ENCODE measurements around the gene GIT2. TPM values are rescaled to one million over a fixed set of nuclear protein-coding genes. Genes with fewer than 3 reads are reported as not detected.
"Not testable (repeated sequence)": the region's sequence is repeated elsewhere in the genome, so short reads cannot be mapped to it uniquely, and the experiment has no call there.

The GIT2 gene
- total and polyA plus RNA-seq, 4 donors = 9.3 to 78.0 (median 39.6) TPM

GRCh38 chr12:109993091-109993490 is 3.1 kb downstream of the GIT2 start:
- Histone ChIP-seq H3K27me3 (ENCODE audit: control insufficient read depth in 1 of 2, insufficient read depth in 2 of 2, low read length in 1 of 2) (no peaks in the 10 kb centered on the region), H3K4me3 (ENCODE audit: low read length in 2 of 2) (no peak overlapping the region), H3K27ac (ENCODE audit: low read depth in 1 of 2, low read length in 2 of 2) (no peak overlapping the region), H3K4me1 (ENCODE audit: control insufficient read depth in 1 of 2, insufficient read depth in 2 of 2, low read length in 2 of 2) (peaks cover 0 to 3% of the 10 kb centered on the region in 2 donors), H3K36me3 (ENCODE audit: control insufficient read depth in 1 of 2, insufficient read depth in 2 of 2, low read length in 1 of 2) (peaks cover 0 to 8% of the 10 kb centered on the region in 2 donors), H3K9me3 (ENCODE audit: control insufficient read depth, low read length) (no peaks in the 10 kb centered on the region)
- no peak for DNase-seq
- no peak for ATAC-seq (ENCODE audit: low FRiP score)
- intact Hi-C loops (cut with DNase I) = no loop called here
- 87 to 92% methylated on average over 2 of the region's 2 CpGs for WGBS, 2 donors

- H3K4me3 ChIP-seq (ENCODE audit: low read length in 2 of 2) = no peak overlapping the region
- intact Hi-C loops (cut with DNase I) = no loop called here
- no peak overlapping the region for H3K27ac ChIP-seq (ENCODE audit: low read depth in 1 of 2, low read length in 2 of 2)
- DNase-seq (no peak), ATAC-seq (ENCODE audit: low FRiP score) (no peak)
- no peaks in the 10 kb centered on the region for H3K27me3 ChIP-seq (ENCODE audit: control insufficient read depth in 1 of 2, insufficient read depth in 2 of 2, low read length in 1 of 2)
- peaks cover 0 to 3% of the 10 kb centered on the region in 2 donors for H3K4me1 ChIP-seq (ENCODE audit: control insufficient read depth in 1 of 2, insufficient read depth in 2 of 2, low read length in 2 of 2)
- H3K36me3 ChIP-seq (ENCODE audit: control insufficient read depth in 1 of 2, insufficient read depth in 2 of 2, low read length in 1 of 2) = peaks cover 0 to 8% of the 10 kb centered on the region in 2 donors
- WGBS, 2 donors = 90 to 95% methylated on average over 5 of the region's 5 CpGs
- no peaks in the 10 kb centered on the region for H3K9me3 ChIP-seq (ENCODE audit: control insufficient read depth, low read length)
These were observed 4.6 kb downstream of the GIT2 start for GRCh38 chr12:109991586-109991985.

- intact Hi-C loops (cut with DNase I) = no loop called here
- ATAC-seq (ENCODE audit: low FRiP score) (no peak), DNase-seq (no peak)
- no peak overlapping the region for H3K27ac ChIP-seq (ENCODE audit: low read depth in 1 of 2, low read length in 2 of 2)
- H3K36me3 ChIP-seq (ENCODE audit: control insufficient read depth in 1 of 2, insufficient read depth in 2 of 2, low read length in 1 of 2) = peaks cover 3 to 8% of the 10 kb centered on the region in 2 donors
- H3K27me3 ChIP-seq (ENCODE audit: control insufficient read depth in 1 of 2, insufficient read depth in 2 of 2, low read length in 1 of 2) = no peaks in the 10 kb centered on the region
- 63 to 73% methylated on average over 5 of the region's 5 CpGs for WGBS, 2 donors
- H3K4me3 ChIP-seq (ENCODE audit: low read length in 2 of 2) = no peak overlapping the region
- no peaks in the 10 kb centered on the region for H3K9me3 ChIP-seq (ENCODE audit: control insufficient read depth, low read length)
- H3K4me1 ChIP-seq (ENCODE audit: control insufficient read depth in 1 of 2, insufficient read depth in 2 of 2, low read length in 2 of 2) = no peaks in the 10 kb centered on the region
These were observed 6.8 kb downstream of the GIT2 start for GRCh38 chr12:109989380-109989779.

- ATAC-seq (ENCODE audit: low FRiP score) = no peak
- Histone ChIP-seq H3K4me1 (ENCODE audit: control insufficient read depth in 1 of 2, insufficient read depth in 2 of 2, low read length in 2 of 2) (no peaks in the 10 kb centered on the region), H3K27ac (ENCODE audit: low read depth in 1 of 2, low read length in 2 of 2) (no peak overlapping the region), H3K4me3 (ENCODE audit: low read length in 2 of 2) (no peak overlapping the region), H3K27me3 (ENCODE audit: control insufficient read depth in 1 of 2, insufficient read depth in 2 of 2, low read length in 1 of 2) (no peaks in the 10 kb centered on the region), H3K9me3 (ENCODE audit: control insufficient read depth, low read length) (no peaks in the 10 kb centered on the region), H3K36me3 (ENCODE audit: control insufficient read depth in 1 of 2, insufficient read depth in 2 of 2, low read length in 1 of 2) (peaks cover 3 to 8% of the 10 kb centered on the region in 2 donors)
- intact Hi-C loops (cut with DNase I) = no loop called here
- no peak for DNase-seq
- WGBS, 2 donors = 85 to 86% methylated on average over 8 of the region's 8 CpGs
These were observed 7.3 kb downstream of the GIT2 start for GRCh38 chr12:109988903-109989302.

- H3K27ac ChIP-seq (ENCODE audit: low read depth in 1 of 2, low read length in 2 of 2) = no peak overlapping the region
These were observed 7.9 kb downstream of the GIT2 start for GRCh38 chr12:109988274-109988673.

GRCh38 chr12:109987615-109988014 is 8.6 kb downstream of the GIT2 start:
- H3K9me3 ChIP-seq (ENCODE audit: control insufficient read depth, low read length) = no peaks in the 10 kb centered on the region
- H3K4me1 ChIP-seq (ENCODE audit: control insufficient read depth in 1 of 2, insufficient read depth in 2 of 2, low read length in 2 of 2) = no peaks in the 10 kb centered on the region
- H3K4me3 ChIP-seq (ENCODE audit: low read length in 2 of 2) = no peak overlapping the region
- intact Hi-C loops (cut with DNase I) = no loop called here
- ATAC-seq (ENCODE audit: low FRiP score) = no peak
- no peaks in the 10 kb centered on the region for H3K27me3 ChIP-seq (ENCODE audit: control insufficient read depth in 1 of 2, insufficient read depth in 2 of 2, low read length in 1 of 2)
- H3K36me3 ChIP-seq (ENCODE audit: control insufficient read depth in 1 of 2, insufficient read depth in 2 of 2, low read length in 1 of 2) = peaks cover 5 to 8% of the 10 kb centered on the region in 2 donors
- WGBS, 2 donors = 93 to 95% methylated on average over 8 of the region's 8 CpGs
- no peak for DNase-seq
- H3K27ac ChIP-seq (ENCODE audit: low read depth in 1 of 2, low read length in 2 of 2) = no peak overlapping the region

More at GRCh38 chr12:109988274-109988673, 7.9 kb downstream of the GIT2 start:
- no peak overlapping the region for H3K4me3 ChIP-seq (ENCODE audit: low read length in 2 of 2)
- WGBS, 2 donors = 83 to 86% methylated on average over 10 of the region's 10 CpGs
- DNase-seq (no peak), ATAC-seq (ENCODE audit: low FRiP score) (no peak)
- no peaks in the 10 kb centered on the region for H3K9me3 ChIP-seq (ENCODE audit: control insufficient read depth, low read length)
- H3K4me1 ChIP-seq (ENCODE audit: control insufficient read depth in 1 of 2, insufficient read depth in 2 of 2, low read length in 2 of 2) = no peaks in the 10 kb centered on the region
- H3K27me3 ChIP-seq (ENCODE audit: control insufficient read depth in 1 of 2, insufficient read depth in 2 of 2, low read length in 1 of 2) = no peaks in the 10 kb centered on the region
- intact Hi-C loops (cut with DNase I) = no loop called here
- peaks cover 5 to 8% of the 10 kb centered on the region in 2 donors for H3K36me3 ChIP-seq (ENCODE audit: control insufficient read depth in 1 of 2, insufficient read depth in 2 of 2, low read length in 1 of 2)

- DNase-seq; H3K36me3 ChIP-seq (ENCODE audit: control insufficient read depth in 1 of 2, insufficient read depth in 2 of 2, low read length in 1 of 2); H3K27ac ChIP-seq (ENCODE audit: low read depth in 1 of 2, low read length in 2 of 2); ATAC-seq (ENCODE audit: low FRiP score); H3K4me3 ChIP-seq (ENCODE audit: low read length in 2 of 2); H3K4me1 ChIP-seq (ENCODE audit: control insufficient read depth in 1 of 2, insufficient read depth in 2 of 2, low read length in 2 of 2); intact Hi-C loops (cut with DNase I); H3K27me3 ChIP-seq (ENCODE audit: control insufficient read depth in 1 of 2, insufficient read depth in 2 of 2, low read length in 1 of 2); H3K9me3 ChIP-seq (ENCODE audit: control insufficient read depth, low read length): not testable (repeated sequence)
- WGBS, 2 donors = 96 to 98% methylated on average over 16 of the region's 16 CpGs
These were observed 9.9 kb downstream of the GIT2 start for GRCh38 chr12:109986236-109986635.

GRCh38 chr12:109983432-109984142 is 12.6 kb downstream of the GIT2 start:
- ATAC-seq (ENCODE audit: low FRiP score) = no peak
- DNase-seq = no peak
- no peaks in the 10 kb centered on the region for H3K9me3 ChIP-seq (ENCODE audit: control insufficient read depth, low read length)
- H3K27ac ChIP-seq (ENCODE audit: low read depth in 1 of 2, low read length in 2 of 2) = no peak overlapping the region
- H3K4me3 ChIP-seq (ENCODE audit: low read length in 2 of 2) = no peak overlapping the region
- H3K4me1 ChIP-seq (ENCODE audit: control insufficient read depth in 1 of 2, insufficient read depth in 2 of 2, low read length in 2 of 2) = no peaks in the 10 kb centered on the region
- intact Hi-C loops (cut with DNase I) = no loop called here
- no peaks in the 10 kb centered on the region for H3K27me3 ChIP-seq (ENCODE audit: control insufficient read depth in 1 of 2, insufficient read depth in 2 of 2, low read length in 1 of 2)
- 94 to 96% methylated on average over 8 of the region's 8 CpGs for WGBS, 2 donors
- peaks cover 9 to 13% of the 10 kb centered on the region in 2 donors for H3K36me3 ChIP-seq (ENCODE audit: control insufficient read depth in 1 of 2, insufficient read depth in 2 of 2, low read length in 1 of 2)

GRCh38 chr12:109982210-109982609 is 14.0 kb downstream of the GIT2 start:
- Histone ChIP-seq H3K36me3 (ENCODE audit: control insufficient read depth in 1 of 2, insufficient read depth in 2 of 2, low read length in 1 of 2) (peaks cover 9 to 14% of the 10 kb centered on the region in 2 donors), H3K9me3 (ENCODE audit: control insufficient read depth, low read length) (no peaks in the 10 kb centered on the region), H3K4me3 (ENCODE audit: low read length in 2 of 2) (no peak overlapping the region), H3K4me1 (ENCODE audit: control insufficient read depth in 1 of 2, insufficient read depth in 2 of 2, low read length in 2 of 2) (no peaks in the 10 kb centered on the region), H3K27ac (ENCODE audit: low read depth in 1 of 2, low read length in 2 of 2) (no peak overlapping the region), H3K27me3 (ENCODE audit: control insufficient read depth in 1 of 2, insufficient read depth in 2 of 2, low read length in 1 of 2) (no peaks in the 10 kb centered on the region)
- no peak for ATAC-seq (ENCODE audit: low FRiP score)
- intact Hi-C loops (cut with DNase I) = no loop called here
- no peak for DNase-seq

All from aorta (tissue), 5 donors.